WTC11 (cell line): Measurements from ENCODE around the gene IBA57. TPM values are rescaled to one million over a fixed set of nuclear protein-coding genes. Genes with fewer than 3 reads are reported as not detected.

Experiments
- ATAC-seq: fragments of 200-7000 bp; cut with Tn5 transposase; 2 replicates; pipeline ENCODE4 v1.10.0; 2021; ENCODE audit warnings: mild to moderate bottlenecking, moderate library complexity
- CTCF ChIA-PET: fragments of 300-600 bp; sonication (Branson Sonifier 250); formaldehyde crosslinking; loops from one replicate; lab custom pipeline; 2021; ENCODE audit warnings: antibody characterized with exemption; lab: Charles Lee
- POLR2A ChIA-PET: fragments of 350-600 bp; sonication (Branson Sonifier 250); formaldehyde crosslinking; loops from one replicate; lab custom pipeline; 2021; ENCODE audit warnings: antibody characterized with exemption; lab: Charles Lee
- DNase-seq: peaks from one replicate; pipeline ENCODE4 v3.0.0; 2021; ENCODE audit warnings: low spot score
- H3K27ac Mint-ChIP-seq: 2 replicates; pipeline ENCODE4 v1.8.0; 2021; ENCODE audit warnings: mixed read lengths
- H3K27me3 Mint-ChIP-seq: 2 replicates; pipeline ENCODE4 v1.8.0; 2021; ENCODE audit warnings: low read depth, mild to moderate bottlenecking, moderate library complexity, mixed read lengths
- H3K36me3 Mint-ChIP-seq: 2 replicates; pipeline ENCODE4 v1.8.0; 2021; ENCODE audit warnings: mixed read lengths
- H3K4me1 Mint-ChIP-seq: 2 replicates; pipeline ENCODE4 v1.8.0; 2022; ENCODE audit warnings: mixed read lengths
- H3K4me3 Mint-ChIP-seq: 2 replicates; pipeline ENCODE4 v1.8.0; 2021; ENCODE audit warnings: mild to moderate bottlenecking, moderate library complexity, mixed read lengths
- H3K9me3 Mint-ChIP-seq: 2 replicates; pipeline ENCODE4 v1.8.0; 2021; ENCODE audit warnings: mixed read lengths
- CREB1 ChIP-seq: sonication (generic); formaldehyde crosslinking; IDR thresholded peaks from 2 replicates; pipeline ENCODE4 v1.8.0; 2023; ENCODE audit warnings: mild to moderate bottlenecking, missing genetic modification reagents
- FOXJ3 ChIP-seq: sonication (generic); formaldehyde crosslinking; IDR thresholded peaks from 2 replicates; pipeline ENCODE4 v1.9.0; 2021; ENCODE audit warnings: missing genetic modification reagents, mild to moderate bottlenecking, borderline replicate concordance
- FOXP1 ChIP-seq: sonication (generic); formaldehyde crosslinking; IDR thresholded peaks from 2 replicates; pipeline ENCODE4 v1.8.0; 2022; ENCODE audit warnings: missing genetic modification reagents, mild to moderate bottlenecking, moderate library complexity, borderline replicate concordance
- GTF2I ChIP-seq: fragments of 250-450 bp; sonication (Bioruptor Pico); conservative IDR thresholded peaks from 2 replicates; pipeline ENCODE4 v1.4.0; 2021; ENCODE audit warnings: mild to moderate bottlenecking
- HMGA2 ChIP-seq: fragments of 250-450 bp; sonication (Bioruptor Pico); IDR thresholded peaks from 2 replicates; pipeline ENCODE4 v1.4.0; 2021; ENCODE audit warnings: mild to moderate bottlenecking, moderate library complexity
- NFYB ChIP-seq: sonication (generic); formaldehyde crosslinking; conservative IDR thresholded peaks from 2 replicates; pipeline ENCODE4 v1.8.0; 2022; ENCODE audit warnings: low read depth, missing genetic modification reagents
- SMAD4 ChIP-seq: sonication (generic); formaldehyde crosslinking; IDR thresholded peaks from 2 replicates; pipeline ENCODE4 v1.8.0; 2022; ENCODE audit warnings: mild to moderate bottlenecking, missing genetic modification reagents
- SOX15 ChIP-seq: fragments of 250-450 bp; sonication (Bioruptor Pico); IDR thresholded peaks from 2 replicates; pipeline ENCODE4 v1.9.0; 2021; ENCODE audit warnings: mild to moderate bottlenecking
- SP1 ChIP-seq: sonication (generic); formaldehyde crosslinking; conservative IDR thresholded peaks from 2 replicates; pipeline ENCODE4 v1.8.1; 2022; ENCODE audit warnings: missing genetic modification reagents
- TEAD4 ChIP-seq: sonication (generic); formaldehyde crosslinking; IDR thresholded peaks from 2 replicates; pipeline ENCODE4 v1.8.0; 2022; ENCODE audit warnings: mild to moderate bottlenecking, missing genetic modification reagents
- TP53 ChIP-seq: sonication (generic); formaldehyde crosslinking; IDR thresholded peaks from 2 replicates; pipeline ENCODE4 v1.8.1; 2023; ENCODE audit warnings: mild to moderate bottlenecking, missing genetic modification reagents
- ZNF219 ChIP-seq: sonication (generic); formaldehyde crosslinking; IDR thresholded peaks from 2 replicates; pipeline ENCODE4 v1.8.0; 2023; ENCODE audit warnings: missing genetic modification reagents, mild to moderate bottlenecking, borderline replicate concordance
- total RNA-seq: library from RNA; stranded (reverse); gene quantifications from 3 replicates; pipeline ENCODE4 v1.2.3, GENCODE V29; 2021
- TF ChIP-seq, protein P1 (sequence below): sonication (generic); formaldehyde crosslinking; IDR thresholded peaks from 2 replicates; pipeline ENCODE4 v1.8.1; 2023; ENCODE audit warnings: mild to moderate bottlenecking, missing genetic modification reagents
- TF ChIP-seq, protein P2 (sequence below): fragments of 250-450 bp; sonication (Bioruptor Pico); IDR thresholded peaks from 2 replicates; pipeline ENCODE4 v1.9.0; 2021; ENCODE audit warnings: mild to moderate bottlenecking
- TF ChIP-seq, protein P3 (sequence below): sonication (generic); formaldehyde crosslinking; conservative IDR thresholded peaks from 2 replicates; pipeline ENCODE4 v1.8.1; 2022; ENCODE audit warnings: mild to moderate bottlenecking, missing genetic modification reagents
- TF ChIP-seq, protein P4 (sequence below): sonication (generic); formaldehyde crosslinking; conservative IDR thresholded peaks from 2 replicates; pipeline ENCODE4 v1.8.1; 2023; ENCODE audit warnings: mild to moderate bottlenecking, low read depth, missing genetic modification reagents, moderate library complexity
- TF ChIP-seq, protein P5 (sequence below): sonication (generic); formaldehyde crosslinking; IDR thresholded peaks from 2 replicates; pipeline ENCODE4 v1.8.0; 2023; ENCODE audit warnings: mild to moderate bottlenecking, missing genetic modification reagents
- TF ChIP-seq, protein P6 (sequence below): fragments of 250-450 bp; sonication (Bioruptor Pico); IDR thresholded peaks from 2 replicates; pipeline ENCODE4 v1.9.0; 2021; ENCODE audit warnings: moderate library complexity, mild to moderate bottlenecking, inconsistent platforms, borderline replicate concordance
- TF ChIP-seq, protein P7 (sequence below): fragments of 250-450 bp; sonication (Bioruptor Pico); IDR thresholded peaks from 2 replicates; pipeline ENCODE4 v1.9.0; 2021; ENCODE audit warnings: mild to moderate bottlenecking
- TF ChIP-seq, protein P8 (sequence below): sonication (generic); formaldehyde crosslinking; IDR thresholded peaks from 2 replicates; pipeline ENCODE4 v1.8.0; 2022; ENCODE audit warnings: mild to moderate bottlenecking, missing genetic modification reagents

The IBA57 gene
- total RNA-seq, 1 experiment from 2014 or later, result 11.4 TPM

DNA sequence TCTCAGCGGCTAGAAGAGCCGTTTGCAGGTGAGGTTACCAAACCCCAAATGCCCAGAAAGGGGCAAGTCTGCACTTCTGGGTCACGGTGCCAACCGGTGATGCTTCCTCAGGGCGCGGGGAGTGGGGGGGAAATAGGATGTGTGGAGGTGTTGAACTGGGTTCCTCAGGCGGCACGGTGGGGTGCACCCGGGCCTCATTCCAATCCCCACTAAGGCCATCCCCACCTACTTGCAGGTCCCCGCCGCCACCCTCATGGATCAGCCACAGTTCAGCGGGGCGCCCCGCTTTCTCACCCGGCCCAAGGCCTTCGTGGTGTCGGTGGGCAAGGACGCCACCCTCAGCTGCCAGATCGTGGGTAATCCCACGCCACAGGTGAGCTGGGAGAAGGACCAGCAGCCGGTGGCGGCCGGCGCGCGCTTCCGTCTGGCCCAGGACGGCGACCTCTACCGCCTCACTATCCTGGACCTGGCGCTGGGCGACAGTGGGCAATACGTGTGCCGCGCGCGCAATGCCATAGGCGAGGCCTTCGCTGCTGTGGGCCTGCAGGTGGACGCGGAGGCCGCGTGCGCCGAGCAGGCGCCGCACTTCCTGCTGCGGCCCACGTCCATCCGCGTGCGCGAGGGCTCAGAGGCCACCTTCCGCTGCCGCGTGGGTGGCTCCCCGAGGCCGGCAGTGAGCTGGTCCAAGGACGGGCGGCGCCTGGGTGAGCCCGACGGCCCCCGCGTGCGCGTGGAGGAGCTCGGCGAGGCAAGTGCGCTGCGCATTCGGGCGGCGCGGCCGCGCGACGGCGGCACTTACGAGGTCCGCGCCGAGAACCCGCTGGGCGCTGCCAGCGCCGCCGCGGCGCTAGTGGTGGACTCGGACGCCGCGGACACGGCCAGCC, 46.2 kb downstream of the IBA57 start:
- Mint-ChIP-seq H3K4me3 (peak overlapping the region; percentile 38; the same call in 1 of the 2 replicates), H3K27me3 (peaks cover 16% of the 10 kb centered on the region), H3K36me3 (peaks cover 3% of the 10 kb centered on the region; the same call in 1 of the 2 replicates), H3K27ac (no peak overlapping the region), H3K4me1 (no peaks in the 10 kb centered on the region), H3K9me3 (no peaks in the 10 kb centered on the region)
- ATAC-seq (no peak), DNase-seq (no peak)
- TF ChIP-seq FOXJ3 (CRISPR knock-in tag) (no peak), SOX15 (CRISPR knock-in tag) (no peak), SMAD4 (CRISPR knock-in tag) (no peak), SP1 (CRISPR knock-in tag) (no peak), GTF2I (no peak), CREB1 (CRISPR knock-in tag) (no peak), ZNF219 (CRISPR knock-in tag) (no peak), TEAD4 (CRISPR knock-in tag) (no peak), TP53 (CRISPR knock-in tag) (no peak), HMGA2 (CRISPR knock-in tag) (no peak), FOXP1 (no peak), NFYB (CRISPR knock-in tag) (no peak)
- TF ChIP-seq, protein P1, sequence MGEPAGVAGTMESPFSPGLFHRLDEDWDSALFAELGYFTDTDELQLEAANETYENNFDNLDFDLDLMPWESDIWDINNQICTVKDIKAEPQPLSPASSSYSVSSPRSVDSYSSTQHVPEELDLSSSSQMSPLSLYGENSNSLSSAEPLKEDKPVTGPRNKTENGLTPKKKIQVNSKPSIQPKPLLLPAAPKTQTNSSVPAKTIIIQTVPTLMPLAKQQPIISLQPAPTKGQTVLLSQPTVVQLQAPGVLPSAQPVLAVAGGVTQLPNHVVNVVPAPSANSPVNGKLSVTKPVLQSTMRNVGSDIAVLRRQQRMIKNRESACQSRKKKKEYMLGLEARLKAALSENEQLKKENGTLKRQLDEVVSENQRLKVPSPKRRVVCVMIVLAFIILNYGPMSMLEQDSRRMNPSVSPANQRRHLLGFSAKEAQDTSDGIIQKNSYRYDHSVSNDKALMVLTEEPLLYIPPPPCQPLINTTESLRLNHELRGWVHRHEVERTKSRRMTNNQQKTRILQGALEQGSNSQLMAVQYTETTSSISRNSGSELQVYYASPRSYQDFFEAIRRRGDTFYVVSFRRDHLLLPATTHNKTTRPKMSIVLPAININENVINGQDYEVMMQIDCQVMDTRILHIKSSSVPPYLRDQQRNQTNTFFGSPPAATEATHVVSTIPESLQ (CRISPR knock-in tag), result no peak
- TF ChIP-seq, protein P2, sequence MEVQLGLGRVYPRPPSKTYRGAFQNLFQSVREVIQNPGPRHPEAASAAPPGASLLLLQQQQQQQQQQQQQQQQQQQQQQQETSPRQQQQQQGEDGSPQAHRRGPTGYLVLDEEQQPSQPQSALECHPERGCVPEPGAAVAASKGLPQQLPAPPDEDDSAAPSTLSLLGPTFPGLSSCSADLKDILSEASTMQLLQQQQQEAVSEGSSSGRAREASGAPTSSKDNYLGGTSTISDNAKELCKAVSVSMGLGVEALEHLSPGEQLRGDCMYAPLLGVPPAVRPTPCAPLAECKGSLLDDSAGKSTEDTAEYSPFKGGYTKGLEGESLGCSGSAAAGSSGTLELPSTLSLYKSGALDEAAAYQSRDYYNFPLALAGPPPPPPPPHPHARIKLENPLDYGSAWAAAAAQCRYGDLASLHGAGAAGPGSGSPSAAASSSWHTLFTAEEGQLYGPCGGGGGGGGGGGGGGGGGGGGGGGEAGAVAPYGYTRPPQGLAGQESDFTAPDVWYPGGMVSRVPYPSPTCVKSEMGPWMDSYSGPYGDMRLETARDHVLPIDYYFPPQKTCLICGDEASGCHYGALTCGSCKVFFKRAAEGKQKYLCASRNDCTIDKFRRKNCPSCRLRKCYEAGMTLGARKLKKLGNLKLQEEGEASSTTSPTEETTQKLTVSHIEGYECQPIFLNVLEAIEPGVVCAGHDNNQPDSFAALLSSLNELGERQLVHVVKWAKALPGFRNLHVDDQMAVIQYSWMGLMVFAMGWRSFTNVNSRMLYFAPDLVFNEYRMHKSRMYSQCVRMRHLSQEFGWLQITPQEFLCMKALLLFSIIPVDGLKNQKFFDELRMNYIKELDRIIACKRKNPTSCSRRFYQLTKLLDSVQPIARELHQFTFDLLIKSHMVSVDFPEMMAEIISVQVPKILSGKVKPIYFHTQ (CRISPR knock-in tag), result no peak
- TF ChIP-seq, protein P3, sequence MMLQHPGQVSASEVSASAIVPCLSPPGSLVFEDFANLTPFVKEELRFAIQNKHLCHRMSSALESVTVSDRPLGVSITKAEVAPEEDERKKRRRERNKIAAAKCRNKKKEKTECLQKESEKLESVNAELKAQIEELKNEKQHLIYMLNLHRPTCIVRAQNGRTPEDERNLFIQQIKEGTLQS (CRISPR knock-in tag), result no peak
- TF ChIP-seq, protein P4, sequence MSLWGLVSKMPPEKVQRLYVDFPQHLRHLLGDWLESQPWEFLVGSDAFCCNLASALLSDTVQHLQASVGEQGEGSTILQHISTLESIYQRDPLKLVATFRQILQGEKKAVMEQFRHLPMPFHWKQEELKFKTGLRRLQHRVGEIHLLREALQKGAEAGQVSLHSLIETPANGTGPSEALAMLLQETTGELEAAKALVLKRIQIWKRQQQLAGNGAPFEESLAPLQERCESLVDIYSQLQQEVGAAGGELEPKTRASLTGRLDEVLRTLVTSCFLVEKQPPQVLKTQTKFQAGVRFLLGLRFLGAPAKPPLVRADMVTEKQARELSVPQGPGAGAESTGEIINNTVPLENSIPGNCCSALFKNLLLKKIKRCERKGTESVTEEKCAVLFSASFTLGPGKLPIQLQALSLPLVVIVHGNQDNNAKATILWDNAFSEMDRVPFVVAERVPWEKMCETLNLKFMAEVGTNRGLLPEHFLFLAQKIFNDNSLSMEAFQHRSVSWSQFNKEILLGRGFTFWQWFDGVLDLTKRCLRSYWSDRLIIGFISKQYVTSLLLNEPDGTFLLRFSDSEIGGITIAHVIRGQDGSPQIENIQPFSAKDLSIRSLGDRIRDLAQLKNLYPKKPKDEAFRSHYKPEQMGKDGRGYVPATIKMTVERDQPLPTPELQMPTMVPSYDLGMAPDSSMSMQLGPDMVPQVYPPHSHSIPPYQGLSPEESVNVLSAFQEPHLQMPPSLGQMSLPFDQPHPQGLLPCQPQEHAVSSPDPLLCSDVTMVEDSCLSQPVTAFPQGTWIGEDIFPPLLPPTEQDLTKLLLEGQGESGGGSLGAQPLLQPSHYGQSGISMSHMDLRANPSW, result no peak
- TF ChIP-seq, protein P5, sequence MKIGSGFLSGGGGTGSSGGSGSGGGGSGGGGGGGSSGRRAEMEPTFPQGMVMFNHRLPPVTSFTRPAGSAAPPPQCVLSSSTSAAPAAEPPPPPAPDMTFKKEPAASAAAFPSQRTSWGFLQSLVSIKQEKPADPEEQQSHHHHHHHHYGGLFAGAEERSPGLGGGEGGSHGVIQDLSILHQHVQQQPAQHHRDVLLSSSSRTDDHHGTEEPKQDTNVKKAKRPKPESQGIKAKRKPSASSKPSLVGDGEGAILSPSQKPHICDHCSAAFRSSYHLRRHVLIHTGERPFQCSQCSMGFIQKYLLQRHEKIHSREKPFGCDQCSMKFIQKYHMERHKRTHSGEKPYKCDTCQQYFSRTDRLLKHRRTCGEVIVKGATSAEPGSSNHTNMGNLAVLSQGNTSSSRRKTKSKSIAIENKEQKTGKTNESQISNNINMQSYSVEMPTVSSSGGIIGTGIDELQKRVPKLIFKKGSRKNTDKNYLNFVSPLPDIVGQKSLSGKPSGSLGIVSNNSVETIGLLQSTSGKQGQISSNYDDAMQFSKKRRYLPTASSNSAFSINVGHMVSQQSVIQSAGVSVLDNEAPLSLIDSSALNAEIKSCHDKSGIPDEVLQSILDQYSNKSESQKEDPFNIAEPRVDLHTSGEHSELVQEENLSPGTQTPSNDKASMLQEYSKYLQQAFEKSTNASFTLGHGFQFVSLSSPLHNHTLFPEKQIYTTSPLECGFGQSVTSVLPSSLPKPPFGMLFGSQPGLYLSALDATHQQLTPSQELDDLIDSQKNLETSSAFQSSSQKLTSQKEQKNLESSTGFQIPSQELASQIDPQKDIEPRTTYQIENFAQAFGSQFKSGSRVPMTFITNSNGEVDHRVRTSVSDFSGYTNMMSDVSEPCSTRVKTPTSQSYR (CRISPR knock-in tag), result no peak
- TF ChIP-seq, protein P6, sequence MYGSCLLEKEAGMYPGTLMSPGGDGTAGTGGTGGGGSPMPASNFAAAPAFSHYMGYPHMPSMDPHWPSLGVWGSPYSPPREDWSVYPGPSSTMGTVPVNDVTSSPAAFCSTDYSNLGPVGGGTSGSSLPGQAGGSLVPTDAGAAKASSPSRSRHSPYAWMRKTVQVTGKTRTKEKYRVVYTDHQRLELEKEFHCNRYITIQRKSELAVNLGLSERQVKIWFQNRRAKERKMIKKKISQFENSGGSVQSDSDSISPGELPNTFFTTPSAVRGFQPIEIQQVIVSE, result no peak
- TF ChIP-seq, protein P7, sequence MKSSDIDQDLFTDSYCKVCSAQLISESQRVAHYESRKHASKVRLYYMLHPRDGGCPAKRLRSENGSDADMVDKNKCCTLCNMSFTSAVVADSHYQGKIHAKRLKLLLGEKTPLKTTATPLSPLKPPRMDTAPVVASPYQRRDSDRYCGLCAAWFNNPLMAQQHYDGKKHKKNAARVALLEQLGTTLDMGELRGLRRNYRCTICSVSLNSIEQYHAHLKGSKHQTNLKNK (CRISPR knock-in tag), result no peak
- TF ChIP-seq, protein P8, sequence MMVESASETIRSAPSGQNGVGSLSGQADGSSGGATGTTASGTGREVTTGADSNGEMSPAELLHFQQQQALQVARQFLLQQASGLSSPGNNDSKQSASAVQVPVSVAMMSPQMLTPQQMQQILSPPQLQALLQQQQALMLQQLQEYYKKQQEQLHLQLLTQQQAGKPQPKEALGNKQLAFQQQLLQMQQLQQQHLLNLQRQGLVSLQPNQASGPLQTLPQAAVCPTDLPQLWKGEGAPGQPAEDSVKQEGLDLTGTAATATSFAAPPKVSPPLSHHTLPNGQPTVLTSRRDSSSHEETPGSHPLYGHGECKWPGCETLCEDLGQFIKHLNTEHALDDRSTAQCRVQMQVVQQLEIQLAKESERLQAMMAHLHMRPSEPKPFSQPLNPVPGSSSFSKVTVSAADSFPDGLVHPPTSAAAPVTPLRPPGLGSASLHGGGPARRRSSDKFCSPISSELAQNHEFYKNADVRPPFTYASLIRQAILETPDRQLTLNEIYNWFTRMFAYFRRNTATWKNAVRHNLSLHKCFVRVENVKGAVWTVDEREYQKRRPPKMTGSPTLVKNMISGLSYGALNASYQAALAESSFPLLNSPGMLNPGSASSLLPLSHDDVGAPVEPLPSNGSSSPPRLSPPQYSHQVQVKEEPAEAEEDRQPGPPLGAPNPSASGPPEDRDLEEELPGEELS, result no peak; the same call in 1 of the 2 replicates
- CTCF ChIA-PET, result interaction anchor here (0.7 to 3.3 kb wide), 5 partner anchors 38 to 81 kb away, joined by 3 to 22 read pairs (median 11); partner anchors contain the start of gene IBA57
- POLR2A ChIA-PET, result interaction anchor here (1.2 to 1.3 kb wide), 2 partner anchors 38 to 45 kb away, joined by 3 read pairs; no protein-coding TSS in a partner anchor
